OCI-LY7 (cell line): ENCODE data around the gene ADGRD1.

ENCODE experiments used
- CTCF ChIP-seq: fragments of 200-600 bp; sonication (generic); conservative IDR thresholded peaks from 2 replicates; pipeline ENCODE4 v1.5.1; 2014; ENCODE audit warnings: mild to moderate bottlenecking, antibody characterized with exemption, low read length, moderate library complexity, mixed read lengths
- EZH2phosphoT487 ChIP-seq: fragments of 200-600 bp; sonication (generic); IDR thresholded peaks from 2 replicates; pipeline ENCODE4 v1.6.1; 2018; ENCODE audit warnings: low read depth, borderline replicate concordance, mild to moderate bottlenecking, mixed run types, antibody characterized with exemption, low read length, moderate library complexity, mixed read lengths

GRCh38 chr12:131135786-131136538 lies 182.3 kb downstream of the ADGRD1 start:
- TF ChIP-seq CTCF (no peak), EZH2phosphoT487 (no peak)
